ENCODE measurements around the gene DAB2. TPM values are rescaled to one million over a fixed set of nuclear protein-coding genes. Genes with fewer than 3 reads are reported as not detected.

DAB2 gene
- 217 and 1,070 TPM in 2 replicates for total RNA-seq (ENCODE audit: low replicate concordance)

GRCh38 chr5:39424736-39425637 lies at the start of gene DAB2:
TSS of gene DAB2 (minus strand) at chr5:39424980. CDS start at chr5:39394320, 30,660 bp downstream.
- peak within 1 kb of the TSS; percentile 89 for H3K4me3 ChIP-seq (ENCODE audit: low read depth, low read length)
- DNase-seq (ENCODE audit: low read depth): peak; percentile 99
- peak; percentile 70 for TF ChIP-seq CTCF (IDR thresholded peaks at IDR 0.05; ENCODE audit: insufficient read depth, low read length)

GRCh38 chr5:39473156-39473775 lies 48.5 kb upstream of the DAB2 start:
- peak; percentile 60 for DNase-seq (ENCODE audit: low read depth)
- no peak overlapping the region for H3K4me3 ChIP-seq (ENCODE audit: low read depth, low read length)
- TF ChIP-seq CTCF (IDR thresholded peaks at IDR 0.05; ENCODE audit: insufficient read depth, low read length): no peak

GRCh38 chr5:39471836-39472508 lies 47.2 kb upstream of the DAB2 start:
- no peak for DNase-seq (ENCODE audit: low read depth)
- TF ChIP-seq CTCF (IDR thresholded peaks at IDR 0.05; ENCODE audit: insufficient read depth, low read length): no peak
- H3K4me3 ChIP-seq (ENCODE audit: low read depth, low read length): no peak overlapping the region

GRCh38 chr5:39470811-39471210 lies 46.0 kb upstream of the DAB2 start:
- H3K4me3 ChIP-seq (ENCODE audit: low read depth, low read length): no peak overlapping the region
- DNase-seq (ENCODE audit: low read depth): no peak
- TF ChIP-seq CTCF (IDR thresholded peaks at IDR 0.05; ENCODE audit: insufficient read depth, low read length): no peak

- no peak for TF ChIP-seq CTCF (IDR thresholded peaks at IDR 0.05; ENCODE audit: insufficient read depth, low read length)
- peak; percentile 29 for DNase-seq (ENCODE audit: low read depth)
- no peak overlapping the region for H3K4me3 ChIP-seq (ENCODE audit: low read depth, low read length)
These were observed 45.1 kb upstream of the DAB2 start for GRCh38 chr5:39469777-39470415.

GRCh38 chr5:39469176-39469575 lies 44.4 kb upstream of the DAB2 start:
- TF ChIP-seq CTCF (IDR thresholded peaks at IDR 0.05; ENCODE audit: insufficient read depth, low read length): no peak
- no peak overlapping the region for H3K4me3 ChIP-seq (ENCODE audit: low read depth, low read length)
- no peak for DNase-seq (ENCODE audit: low read depth)
